ENCODE measurements around the gene PPDPF.

PPDPF gene

DNA sequence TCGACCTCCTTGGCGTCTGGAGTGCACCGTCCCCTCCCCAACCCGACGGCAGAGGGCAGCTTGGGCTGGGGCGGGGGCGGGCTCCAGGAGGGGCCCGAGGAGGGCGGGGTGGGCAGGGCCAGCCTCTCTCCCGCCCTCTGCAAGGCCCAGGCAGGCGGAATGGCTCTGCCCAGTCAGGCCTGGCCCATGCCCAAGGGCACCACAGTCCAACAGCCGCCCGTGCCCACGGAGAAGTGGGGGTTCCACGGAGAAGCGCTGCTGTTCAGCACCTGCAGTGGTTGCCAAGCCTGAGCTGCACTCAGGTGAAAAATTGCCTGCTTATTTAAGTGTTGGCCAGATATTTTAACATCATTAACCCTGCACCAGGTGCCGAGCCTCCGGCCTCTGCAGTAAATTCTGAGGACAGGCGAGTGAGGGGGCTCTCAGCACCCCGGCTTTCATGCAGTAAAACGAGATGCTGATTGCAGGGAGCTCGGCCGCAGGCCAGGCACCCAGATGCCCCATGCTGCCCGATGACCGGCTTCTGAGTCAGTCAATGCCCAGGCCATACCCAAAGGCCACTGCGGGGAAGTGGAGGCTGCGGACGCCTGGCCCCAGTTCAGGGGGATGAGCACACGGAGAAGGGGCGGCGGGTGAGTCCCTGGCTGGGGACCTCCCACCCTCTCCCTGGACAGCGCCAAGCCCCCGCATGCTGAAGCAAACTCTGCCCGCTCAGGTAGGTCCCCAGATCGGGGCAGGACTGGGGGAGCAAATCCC is 27.3 kb downstream of the PPDPF start, which contains the start of gene SRMS:
TSS of gene SRMS (minus strand) at position 25 of the 756 bp plus-strand sequence. CDS start 286 bp downstream, outside the sequence.
- DNase-seq (ENCODE audit: low read depth): no peak
- TF ChIP-seq, protein P1, sequence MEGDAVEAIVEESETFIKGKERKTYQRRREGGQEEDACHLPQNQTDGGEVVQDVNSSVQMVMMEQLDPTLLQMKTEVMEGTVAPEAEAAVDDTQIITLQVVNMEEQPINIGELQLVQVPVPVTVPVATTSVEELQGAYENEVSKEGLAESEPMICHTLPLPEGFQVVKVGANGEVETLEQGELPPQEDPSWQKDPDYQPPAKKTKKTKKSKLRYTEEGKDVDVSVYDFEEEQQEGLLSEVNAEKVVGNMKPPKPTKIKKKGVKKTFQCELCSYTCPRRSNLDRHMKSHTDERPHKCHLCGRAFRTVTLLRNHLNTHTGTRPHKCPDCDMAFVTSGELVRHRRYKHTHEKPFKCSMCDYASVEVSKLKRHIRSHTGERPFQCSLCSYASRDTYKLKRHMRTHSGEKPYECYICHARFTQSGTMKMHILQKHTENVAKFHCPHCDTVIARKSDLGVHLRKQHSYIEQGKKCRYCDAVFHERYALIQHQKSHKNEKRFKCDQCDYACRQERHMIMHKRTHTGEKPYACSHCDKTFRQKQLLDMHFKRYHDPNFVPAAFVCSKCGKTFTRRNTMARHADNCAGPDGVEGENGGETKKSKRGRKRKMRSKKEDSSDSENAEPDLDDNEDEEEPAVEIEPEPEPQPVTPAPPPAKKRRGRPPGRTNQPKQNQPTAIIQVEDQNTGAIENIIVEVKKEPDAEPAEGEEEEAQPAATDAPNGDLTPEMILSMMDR (IDR thresholded peaks at IDR 0.05; ENCODE audit: insufficient read depth, low read depth, low read length, missing control alignments): no peak
- no peak within 1 kb of the TSS for H3K4me3 ChIP-seq (ENCODE audit: low read length)

- DNase-seq (ENCODE audit: low read depth): no peak
- H3K4me3 ChIP-seq (ENCODE audit: low read length): no peak overlapping the region
- TF ChIP-seq, protein P1 (IDR thresholded peaks at IDR 0.05; ENCODE audit: insufficient read depth, low read depth, low read length, missing control alignments): no peak
These were observed 28.0 kb downstream of the PPDPF start for GRCh38 chr20:63548542-63548941.

DNA sequence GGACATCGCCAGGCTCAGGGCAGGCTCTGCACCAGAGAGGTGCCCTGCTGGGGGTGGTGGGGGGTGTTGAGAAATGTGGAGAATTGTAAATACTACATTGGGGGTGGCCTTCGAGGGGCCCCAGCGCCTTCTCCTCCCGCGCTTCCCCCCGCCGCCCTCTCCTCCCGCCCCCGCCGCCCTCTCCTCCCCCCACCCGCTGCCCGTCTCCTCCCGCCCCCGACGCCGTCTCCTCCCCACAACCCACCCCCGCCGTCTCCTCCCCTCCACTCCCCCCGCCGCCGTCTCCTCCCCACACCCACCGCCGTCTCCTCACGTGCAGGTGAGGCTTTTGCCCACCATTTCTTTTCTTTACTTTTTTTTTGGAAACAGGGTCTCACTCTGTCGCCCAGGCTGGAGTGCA is 28.5 kb downstream of the PPDPF start:
- TF ChIP-seq, protein P1 (IDR thresholded peaks at IDR 0.05; ENCODE audit: insufficient read depth, low read depth, low read length, missing control alignments): no peak
- no peak for DNase-seq (ENCODE audit: low read depth)
- H3K4me3 ChIP-seq (ENCODE audit: low read length): no peak overlapping the region

DNA sequence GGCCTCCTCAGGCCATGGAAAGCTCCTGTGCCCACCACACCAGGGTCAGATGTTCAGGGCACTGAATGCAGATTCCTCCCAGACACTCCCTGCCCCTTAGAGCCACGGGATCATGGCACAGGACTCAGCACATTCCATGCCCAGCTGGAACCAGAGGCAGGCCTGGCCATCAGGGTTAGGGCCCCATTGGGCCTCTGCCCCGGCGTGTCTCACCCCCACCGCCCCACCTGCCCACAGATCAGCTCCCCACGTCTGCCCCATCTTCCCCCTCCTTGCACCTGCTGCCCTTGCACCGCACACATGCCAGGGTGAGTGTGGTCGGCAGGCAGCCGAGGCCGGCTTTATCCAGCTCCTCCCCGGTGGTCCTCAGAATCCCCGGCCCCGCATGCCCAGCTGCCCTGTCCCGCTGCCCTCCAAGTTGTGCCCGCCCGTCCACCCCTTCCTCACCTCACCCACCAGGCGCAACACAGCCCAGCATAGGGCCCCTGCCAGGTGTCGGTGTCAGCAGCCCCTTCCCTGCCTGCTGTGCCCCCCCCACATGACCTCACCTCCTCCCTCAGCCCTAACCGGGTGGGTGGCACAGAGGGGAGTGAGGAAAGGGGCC is 29.2 kb downstream of the PPDPF start:
- no peak for DNase-seq (ENCODE audit: low read depth)
- no peak overlapping the region for H3K4me3 ChIP-seq (ENCODE audit: low read length)
- TF ChIP-seq, protein P1 (IDR thresholded peaks at IDR 0.05; ENCODE audit: insufficient read depth, low read depth, low read length, missing control alignments): no peak

DNA sequence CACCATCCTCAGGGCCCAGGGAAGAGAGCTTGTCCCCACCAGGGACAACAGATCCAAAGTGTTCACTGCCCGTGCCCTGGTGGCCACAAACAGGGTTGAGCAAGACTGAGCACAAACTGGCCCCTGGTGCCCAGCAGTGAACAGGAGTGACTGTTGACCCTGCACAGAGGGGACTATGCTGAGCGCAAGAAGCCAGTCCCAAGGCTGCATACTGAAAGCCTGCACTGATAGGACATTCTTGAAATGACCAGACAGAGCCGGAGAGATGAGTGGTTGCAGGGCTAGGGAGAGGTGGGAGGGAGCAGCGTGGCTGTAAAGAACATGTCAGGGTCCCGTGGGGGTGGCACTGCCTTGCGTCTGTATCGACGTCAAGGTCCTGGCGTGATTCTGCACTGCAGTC is 30.5 kb downstream of the PPDPF start:
- TF ChIP-seq, protein P1 (IDR thresholded peaks at IDR 0.05; ENCODE audit: insufficient read depth, low read depth, low read length, missing control alignments): no peak
- no peak for DNase-seq (ENCODE audit: low read depth)

DNA sequence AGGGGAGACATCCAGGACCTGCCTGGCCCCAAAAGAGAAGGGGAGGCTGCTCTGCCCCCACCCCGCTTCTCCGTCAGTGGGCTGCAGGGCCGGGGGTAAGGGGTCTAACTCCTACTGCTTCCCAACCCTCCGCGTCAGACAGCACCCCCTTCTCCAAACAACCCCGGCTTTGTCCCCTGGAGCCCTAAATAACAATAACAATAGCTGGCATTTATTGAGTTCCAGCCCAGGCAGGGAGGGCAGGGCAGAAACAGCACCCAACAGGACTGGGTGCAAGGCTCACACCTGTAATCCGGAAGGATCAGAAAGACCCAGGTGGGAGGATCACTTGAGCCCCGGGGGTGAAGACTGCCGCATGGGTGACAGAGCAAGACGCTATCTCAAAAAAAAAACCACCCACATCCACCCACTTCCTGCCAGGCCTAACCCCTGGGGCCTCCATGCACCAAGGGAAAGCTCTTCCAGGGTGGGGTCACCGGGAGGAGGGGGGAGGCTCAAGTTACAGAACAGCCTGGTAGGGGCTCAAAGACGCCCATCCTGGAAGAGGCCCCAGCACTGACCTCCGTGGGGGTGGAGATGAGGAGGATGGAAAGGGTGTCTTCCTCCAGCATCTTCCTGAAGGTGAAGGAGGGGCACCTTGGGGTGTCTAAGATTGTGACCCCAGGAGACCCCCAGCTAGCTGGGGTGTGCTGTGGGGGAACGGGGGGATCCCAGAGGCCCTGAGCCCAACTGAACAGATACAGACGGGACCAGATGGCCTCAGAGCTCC is 32.1 kb downstream of the PPDPF start:
- DNase-seq (ENCODE audit: low read depth): peak; percentile 42
- TF ChIP-seq, protein P1 (IDR thresholded peaks at IDR 0.05; ENCODE audit: insufficient read depth, low read depth, low read length, missing control alignments): no peak
- H3K4me3 ChIP-seq (ENCODE audit: low read length): no peak overlapping the region

More for the DNA sequence above, 30.5 kb downstream of the PPDPF start:
- H3K4me3 ChIP-seq (ENCODE audit: low read length): no peak overlapping the region

Data from epithelial cell of esophagus (primary cell).